C4-2B (cell line): ENCODE measurements around the gene AUH.

Experiments used
- CTCF ChIP-seq: fragments of 450-650 bp; conservative IDR thresholded peaks from 2 replicates; pipeline ENCODE4 v1.5.1; 2017; ENCODE audit warnings: mild to moderate bottlenecking
- ZFX ChIP-seq: fragments of 450-650 bp; IDR thresholded peaks from 2 replicates; pipeline ENCODE4 v1.6.1; 2017

GRCh38 chr9:91211919-91212318 is 149.8 kb downstream of the AUH start:
- no peak for TF ChIP-seq CTCF
- no peak for TF ChIP-seq ZFX
